Spleen (tissue), 11 donors: Measurements from ENCODE around the gene NIPSNAP2. TPM values are rescaled to one million over a fixed set of nuclear protein-coding genes. Genes with fewer than 3 reads are reported as not detected.

Source experiments
- DNase-seq: peaks from one replicate; pipeline ENCODE4 v3.0.0-alpha.2; 2020
- H3K27ac ChIP-seq, 8 donors: fragments of 200-600 bp; sonication (generic) in 7 of 8; 1 replicate in 4 of 8; 2 replicates in 4 of 8; pipeline versions ENCODE4 v1.5.0 to v1.8.0; 2016 to 2021; ENCODE audit warnings: inconsistent platforms in 4 of 8, mild to moderate bottlenecking in 4 of 8, moderate library complexity in 1 of 8
- H3K27me3 ChIP-seq, 7 donors: fragments of 200-600 bp; sonication (generic) in 6 of 7; replicated peaks in 1 of 7; 1 replicate in 4 of 7; 2 replicates in 3 of 7; pipeline versions ENCODE4 v1.5.0 to v1.8.0; 2016 to 2021; ENCODE audit warnings: inconsistent platforms in 3 of 7, mild to moderate bottlenecking in 1 of 7
- H3K36me3 ChIP-seq, 6 donors: fragments of 200-600 bp; sonication (generic) in 5 of 6; 1 replicate in 4 of 6; 2 replicates in 2 of 6; pipeline versions ENCODE4 v1.5.0 to v1.8.0; 2016 to 2021; ENCODE audit warnings: inconsistent platforms in 2 of 6
- H3K4me1 ChIP-seq, 6 donors: fragments of 200-600 bp; sonication (generic) in 5 of 6; 1 replicate in 3 of 6; 2 replicates in 3 of 6; pipeline versions ENCODE4 v1.5.0 to v1.8.0; 2016 to 2021; ENCODE audit warnings: inconsistent platforms in 3 of 6
- H3K4me3 ChIP-seq, 8 donors: fragments of 200-600 bp; sonication (generic) in 7 of 8; 1 replicate in 4 of 8; 2 replicates in 4 of 8; pipeline versions ENCODE4 v1.5.0 to v1.8.0; 2016 to 2021; ENCODE audit warnings: inconsistent platforms in 4 of 8, mild to moderate bottlenecking in 4 of 8, moderate library complexity in 2 of 8
- H3K9me3 ChIP-seq, 8 donors: fragments of 200-600 bp; sonication (generic) in 7 of 8; 1 replicate in 4 of 8; 2 replicates in 4 of 8; pipeline versions ENCODE4 v1.5.0 to v1.8.0; 2016 to 2021; ENCODE audit warnings: inconsistent platforms in 4 of 8
- CTCF ChIP-seq, 11 experiments: fragments of 200-600 bp in 7 of 11; fragments of 450-650 bp in 4 of 11; sonication (generic) in 4 of 11; IDR thresholded peaks in 8 of 11; conservative IDR thresholded peaks in 3 of 11; 1 replicate in 7 of 11; 2 replicates in 4 of 11; pipeline versions ENCODE4 v1.4.0 to v1.8.0; 2016 to 2021; ENCODE audit warnings: antibody characterized with exemption in 11 of 11, inconsistent platforms in 4 of 11, mild to moderate bottlenecking in 1 of 11
- POLR2A ChIP-seq, 3 donors: fragments of 450-650 bp; IDR thresholded peaks; one replicate each; pipeline ENCODE4 v1.5.1; 2017; ENCODE audit warnings: antibody characterized with exemption in 3 of 3, mild to moderate bottlenecking in 1 of 3
- POLR2AphosphoS5 ChIP-seq, 3 donors: sonication (generic); formaldehyde crosslinking; IDR thresholded peaks; one replicate each; pipeline ENCODE4 v1.5.1; 2017; ENCODE audit warnings: antibody characterized with exemption in 3 of 3
- WGBS, 5 donors: extraction: QIAGEN DNeasy Blood & Tissue Kit in 3 of 5; methylation state at CpG; one replicate each; pipeline versions ENCODE4 v1.1.5 to v1.1.7; 2013 to 2018; 5-methylcytosine and 5-hydroxymethylcytosine counted together
- intact Hi-C: fragments of 100-400 bp; cut with DNase I; formaldehyde crosslinking; loops from one replicate; pipeline ENCODE4 v1.15.0; 2023; ENCODE audit warnings: low total_unique reads
- polyA plus RNA-seq, 3 donors: library from polyadenylated mRNA; stranded (reverse); fragments of 200-250 nt; gene quantifications; one replicate each; pipeline ENCODE4 v1.2.1, GENCODE V29; 2013
- total RNA-seq, 7 donors: library from RNA; depleted of rRNA in 3 of 7; stranded (reverse); fragments of >200 nt in 3 of 7; fragmentation: NEBNext Ultra II Directional in 4 of 7; extraction: Animal tissue kit (Norgen Biotek cat#: 25700) in 4 of 7; gene quantifications; one replicate each; pipeline versions ENCODE4 v1.1.0 to v1.2.1, GENCODE V29; 2016 to 2021
- donor health status: healthy with polysubstance abuse.
- donor health status: DM: no; HTN: no; CAD: no; lungs with moderate emphysema.
- donor health status: DM: no; HTN: no; CAD: no.
- donor health status: Bipolar disorder and iron deficiency.
- donor health status: healthy.
- donor health status: DM: no; HTN: no; CAD: no.
- donor health status: DM: yes; HTN: yes; CAD: no.

NIPSNAP2 gene
- total and polyA plus RNA-seq, 10 donors, result 26.8 to 54.1 (median 36.0) TPM

- Histone ChIP-seq H3K9me3 (no peaks in the 10 kb centered on the region), H3K27me3 (no peaks in the 10 kb centered on the region), H3K4me3 (peak overlapping the region in 3 of 8 donors; percentile 62 to 91 (median 76)), H3K4me1 (peaks cover 10 to 49% (median 28%) of the 10 kb centered on the region in 6 donors), H3K27ac (peak overlapping the region in 3 of 8 donors; percentile 93 to 97 (median 94)), H3K36me3 (peaks cover 0 to 39% (median 0%) of the 10 kb centered on the region in 6 donors)
- WGBS, 5 donors, result 87 to 98% (median 93%) methylated on average over 13 of the region's 13 CpGs
- no peak for TF ChIP-seq POLR2AphosphoS5 (IDR thresholded peaks at IDR 0.05)
- TF ChIP-seq POLR2A (IDR thresholded peaks at IDR 0.05), result no peak
- TF ChIP-seq CTCF (IDR thresholded peaks at IDR 0.05 in 8 of 11, conservative IDR thresholded peaks at IDR 0.05 in 3 of 11), result no peak
- no peak for DNase-seq
- intact Hi-C loops, result loop anchor here (10.0 kb wide), 1 partner anchor 681 kb away; no protein-coding TSS in a partner anchor
These were observed 1.5 kb downstream of the NIPSNAP2 start for GRCh38 chr7:55965805-55966421.

GRCh38 chr7:55966851-55967250 is 2.5 kb downstream of the NIPSNAP2 start:
- 82 to 96% (median 91%) methylated on average over 6 of the region's 6 CpGs for WGBS, 5 donors
- H3K27me3 ChIP-seq, result no peaks in the 10 kb centered on the region
- H3K27ac ChIP-seq, result no peak overlapping the region
- no peak for DNase-seq
- no peak for TF ChIP-seq POLR2A (IDR thresholded peaks at IDR 0.05)
- no peak for TF ChIP-seq POLR2AphosphoS5 (IDR thresholded peaks at IDR 0.05)
- TF ChIP-seq CTCF (IDR thresholded peaks at IDR 0.05 in 8 of 11, conservative IDR thresholded peaks at IDR 0.05 in 3 of 11), result no peak
- no peak overlapping the region for H3K4me3 ChIP-seq
- intact Hi-C loops, result loop anchor here (10.0 kb wide), 1 partner anchor 682 kb away; no protein-coding TSS in a partner anchor
- no peaks in the 10 kb centered on the region for H3K9me3 ChIP-seq
- H3K36me3 ChIP-seq, result peaks cover 0 to 39% (median 0%) of the 10 kb centered on the region in 6 donors
- peaks cover 10 to 49% (median 28%) of the 10 kb centered on the region in 6 donors for H3K4me1 ChIP-seq

GRCh38 chr7:55969391-55969790 is 5.0 kb downstream of the NIPSNAP2 start:
- no peak for DNase-seq
- H3K27me3 ChIP-seq, result no peaks in the 10 kb centered on the region
- no peak overlapping the region for H3K4me3 ChIP-seq
- H3K4me1 ChIP-seq, result peaks cover 6 to 37% (median 17%) of the 10 kb centered on the region in 6 donors
- 93 to 95% (median 95%) methylated on average over 11 of the region's 11 CpGs for WGBS, 5 donors
- H3K9me3 ChIP-seq, result no peaks in the 10 kb centered on the region
- TF ChIP-seq CTCF (IDR thresholded peaks at IDR 0.05 in 8 of 11, conservative IDR thresholded peaks at IDR 0.05 in 3 of 11) (no peak), POLR2A (IDR thresholded peaks at IDR 0.05) (no peak), POLR2AphosphoS5 (IDR thresholded peaks at IDR 0.05) (no peak)
- H3K27ac ChIP-seq, result no peak overlapping the region
- H3K36me3 ChIP-seq, result peaks cover 0 to 39% (median 0%) of the 10 kb centered on the region in 6 donors
- intact Hi-C loops, result loop anchor here (10.0 kb wide), 1 partner anchor 685 kb away; no protein-coding TSS in a partner anchor

- intact Hi-C loops, result no loop called here
- WGBS, 5 donors, result 87 to 96% (median 94%) methylated on average over 7 of the region's 7 CpGs
These were observed 6.2 kb downstream of the NIPSNAP2 start for GRCh38 chr7:55970561-55970960.

More at GRCh38 chr7:55970561-55970960, 6.2 kb downstream of the NIPSNAP2 start:
- Histone ChIP-seq H3K4me3 (no peak overlapping the region), H3K27me3 (no peaks in the 10 kb centered on the region), H3K9me3 (no peaks in the 10 kb centered on the region), H3K4me1 (peaks cover 2 to 29% (median 10%) of the 10 kb centered on the region in 6 donors), H3K36me3 (peaks cover 0 to 39% (median 0%) of the 10 kb centered on the region in 6 donors), H3K27ac (no peak overlapping the region)
- DNase-seq, result no peak
- TF ChIP-seq POLR2AphosphoS5 (IDR thresholded peaks at IDR 0.05), result no peak
- no peak for TF ChIP-seq CTCF (IDR thresholded peaks at IDR 0.05 in 8 of 11, conservative IDR thresholded peaks at IDR 0.05 in 3 of 11)
- no peak for TF ChIP-seq POLR2A (IDR thresholded peaks at IDR 0.05)
